Right lobe of liver (tissue), 6 donors: ENCODE results near the gene RAB25. TPM values are rescaled to one million over a fixed set of nuclear protein-coding genes. Genes with fewer than 3 reads are reported as not detected.

Experiments used
- ATAC-seq, 4 donors: fragments of 200-7000 bp; cut with Tn5 transposase; one replicate each; pipeline ENCODE4 v1.9.1; 2020; ENCODE audit warnings: mild to moderate bottlenecking in 4 of 4, moderate library complexity in 4 of 4
- DNase-seq, 3 donors: peaks; one replicate each; pipeline ENCODE4 v3.0.0-alpha.2; 2020
- H3K27ac ChIP-seq, 3 donors: fragments of 200-600 bp; one replicate each; pipeline ENCODE4 v1.8.0; 2022
- H3K27me3 ChIP-seq, 2 donors: fragments of 200-600 bp; one replicate each; pipeline ENCODE4 v1.8.0; 2022
- H3K36me3 ChIP-seq, 4 donors: fragments of 200-600 bp; sonication (generic) in 1 of 4; one replicate each; pipeline versions ENCODE4 v1.5.1 to v1.8.0; 2017 to 2022; ENCODE audit warnings: control low read depth in 1 of 4
- H3K4me1 ChIP-seq, 4 donors: fragments of 200-600 bp; sonication (generic) in 1 of 4; one replicate each; pipeline versions ENCODE4 v1.5.1 to v1.8.0; 2017 to 2022; ENCODE audit warnings: control low read depth in 1 of 4
- H3K4me3 ChIP-seq, 3 donors: fragments of 200-600 bp; one replicate each; pipeline ENCODE4 v1.8.0; 2022
- H3K9me3 ChIP-seq, 4 donors: fragments of 200-600 bp; sonication (generic) in 1 of 4; one replicate each; pipeline versions ENCODE4 v1.5.1 to v1.8.0; 2017 to 2022; ENCODE audit warnings: control low read depth in 1 of 4
- POLR2A ChIP-seq: fragments of 450-650 bp; IDR thresholded peaks from one replicate; pipeline ENCODE4 v1.6.1; 2017; ENCODE audit warnings: antibody characterized with exemption, mild to moderate bottlenecking
- WGBS: methylation state at CpG from one replicate; pipeline ENCODE4 v1.1.6; 2018; ENCODE audit warnings: low coverage, low lambda C conversion rate; ENCODE audit not compliant: insufficient coverage; ENCODE audit errors: missing lambda C conversion rate; 5-methylcytosine and 5-hydroxymethylcytosine counted together
- intact Hi-C, 2 donors: fragments of 100-400 bp; cut with DNase I; formaldehyde crosslinking; loops; one replicate each; pipeline versions ENCODE4 v1.11.2 to v1.14.1; 2022
- long read RNA-seq: library from polyadenylated mRNA; unstranded; transcript quantifications from one replicate; pipeline ENCODE4 v2.0.0, GENCODE V29; 2019
- total RNA-seq, 6 experiments: library from RNA; depleted of rRNA in 2 of 6; stranded (reverse); fragments of >200 nt in 2 of 6; fragmentation: NEBNext Ultra II Directional in 3 of 6; extraction: Animal tissue kit (Norgen Biotek cat#: 25700) in 3 of 6; gene quantifications; one replicate each; pipeline versions ENCODE4 v1.1.0 to v1.2.4, GENCODE V29; 2016 to 2023
- TF ChIP-seq, protein P1 (sequence below), 4 donors: fragments of 200-600 bp in 3 of 4; fragments of 450-650 bp in 1 of 4; IDR thresholded peaks; one replicate each; pipeline versions ENCODE4 v1.5.1 to v1.8.0; 2016 to 2022; ENCODE audit warnings: antibody characterized with exemption in 4 of 4, mild to moderate bottlenecking in 2 of 4
- donor health status: DM: no; HTN: yes; CAD: no.
- donor health status: DM: no; HTN: no; CAD: no.
- donor health status: DM: no; HTN: no; CAD: no.
- donor health status: DM: no; HTN: yes; CAD: no.
- donor health status: DM: no; HTN: yes; CAD: no.

RAB25 gene
- total RNA-seq, result 1 to 10 TPM in 2 of 6 experiments, under 1 TPM in 4; 0.40 to 3.2 (median 0.77) TPM
- long read RNA-seq, partial matches to known transcripts, result 0 of 1 reads
- long read RNA-seq, other reads (novel, unspliced or antisense), result 0 of 1 reads

DNA sequence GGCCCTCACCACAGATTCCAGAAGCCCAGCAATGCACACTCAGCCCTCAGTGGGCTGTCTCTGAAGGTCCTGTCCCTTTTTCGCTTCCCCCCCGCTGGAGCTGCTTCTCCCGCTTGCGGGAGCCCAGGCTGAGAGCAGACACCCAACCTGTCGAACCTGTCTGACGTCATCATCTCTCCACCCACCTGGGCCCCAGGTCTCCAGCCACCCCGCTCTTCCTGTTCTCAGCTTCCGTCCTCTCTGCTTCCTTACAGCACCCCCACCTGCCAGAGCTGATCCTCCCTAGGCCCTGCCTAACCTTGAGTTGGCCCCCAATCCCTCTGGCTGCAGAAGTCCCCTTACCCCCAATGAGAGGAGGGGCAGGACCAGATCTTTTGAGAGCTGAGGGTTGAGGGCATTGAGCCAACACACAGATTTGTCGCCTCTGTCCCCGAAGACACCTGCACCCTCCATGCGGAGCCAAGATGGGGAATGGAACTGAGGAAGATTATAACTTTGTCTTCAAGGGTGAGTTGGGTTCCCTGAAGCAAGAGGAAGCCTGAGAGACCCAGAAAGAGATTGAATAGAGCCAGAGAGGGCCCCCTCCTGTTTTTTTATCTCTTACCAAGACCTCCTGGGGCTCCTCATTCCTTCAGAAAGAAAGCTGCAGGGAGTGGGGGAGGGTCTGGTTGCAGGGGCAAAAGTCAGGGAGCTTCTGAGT lies at the start of gene RAB25:
RAB25 (plus strand) TSS at position 224 of the 700 bp plus-strand sequence; CDS start at position 465, 241 bp downstream.
- H3K4me1 ChIP-seq, result no peaks in the 10 kb centered on the region
- H3K27ac ChIP-seq, result no peak within 1 kb of the TSS
- H3K27me3 ChIP-seq, result no peaks in the 10 kb centered on the region
- peak in 1 of 4 donors; percentile 20 for ATAC-seq
- no peaks in the 10 kb centered on the region for H3K9me3 ChIP-seq
- TF ChIP-seq, protein P1, sequence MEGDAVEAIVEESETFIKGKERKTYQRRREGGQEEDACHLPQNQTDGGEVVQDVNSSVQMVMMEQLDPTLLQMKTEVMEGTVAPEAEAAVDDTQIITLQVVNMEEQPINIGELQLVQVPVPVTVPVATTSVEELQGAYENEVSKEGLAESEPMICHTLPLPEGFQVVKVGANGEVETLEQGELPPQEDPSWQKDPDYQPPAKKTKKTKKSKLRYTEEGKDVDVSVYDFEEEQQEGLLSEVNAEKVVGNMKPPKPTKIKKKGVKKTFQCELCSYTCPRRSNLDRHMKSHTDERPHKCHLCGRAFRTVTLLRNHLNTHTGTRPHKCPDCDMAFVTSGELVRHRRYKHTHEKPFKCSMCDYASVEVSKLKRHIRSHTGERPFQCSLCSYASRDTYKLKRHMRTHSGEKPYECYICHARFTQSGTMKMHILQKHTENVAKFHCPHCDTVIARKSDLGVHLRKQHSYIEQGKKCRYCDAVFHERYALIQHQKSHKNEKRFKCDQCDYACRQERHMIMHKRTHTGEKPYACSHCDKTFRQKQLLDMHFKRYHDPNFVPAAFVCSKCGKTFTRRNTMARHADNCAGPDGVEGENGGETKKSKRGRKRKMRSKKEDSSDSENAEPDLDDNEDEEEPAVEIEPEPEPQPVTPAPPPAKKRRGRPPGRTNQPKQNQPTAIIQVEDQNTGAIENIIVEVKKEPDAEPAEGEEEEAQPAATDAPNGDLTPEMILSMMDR (IDR thresholded peaks at IDR 0.05), result no peak
- TF ChIP-seq POLR2A, result no peak
- no peak for DNase-seq
- H3K36me3 ChIP-seq, result no peaks in the 10 kb centered on the region
- WGBS, result 74% methylated on average over 4 of the region's 11 CpGs
- H3K4me3 ChIP-seq, result no peak within 1 kb of the TSS
- intact Hi-C loops, result loop anchor here in 1 of 2 donors (10.0 kb wide), 1 partner anchor 56 kb away; no protein-coding TSS in a partner anchor

DNA sequence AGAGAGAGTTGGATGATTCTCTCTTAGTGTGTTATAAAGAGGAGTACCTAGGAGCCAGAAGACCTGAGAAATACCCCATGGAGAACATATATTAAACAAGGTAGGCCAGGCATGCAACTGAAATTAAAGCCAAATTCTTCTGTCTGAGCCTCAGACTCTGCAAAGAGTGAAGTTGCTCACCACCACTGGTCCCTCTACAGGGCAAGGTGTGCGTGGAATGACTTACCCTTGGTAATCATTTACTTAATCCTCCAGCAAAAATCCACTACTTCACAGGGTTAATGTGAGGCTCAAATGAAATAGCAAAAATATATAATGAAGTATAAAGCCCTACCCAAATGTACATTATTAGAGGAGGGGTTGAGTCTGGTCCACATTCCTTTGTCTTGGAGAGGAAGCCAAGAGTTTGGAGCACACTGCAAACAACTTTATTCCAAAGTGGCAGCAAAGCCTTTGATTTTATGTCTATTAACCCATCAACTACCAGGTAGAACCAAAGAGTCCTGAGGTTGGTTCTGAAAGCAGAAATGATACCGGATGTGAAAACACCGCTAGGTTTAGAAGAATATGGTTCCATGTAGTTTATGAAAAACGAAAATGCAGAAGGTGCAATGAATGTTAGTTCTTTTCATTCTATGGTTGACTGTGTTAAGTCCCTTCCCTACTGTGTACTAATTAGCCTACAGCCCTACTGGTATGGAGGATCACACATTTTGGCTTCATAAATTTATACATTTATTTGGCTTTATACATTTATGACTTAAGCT lies 48.7 kb upstream of the RAB25 start:
- H3K4me1 ChIP-seq, result no peaks in the 10 kb centered on the region
- no peak for ATAC-seq

DNA sequence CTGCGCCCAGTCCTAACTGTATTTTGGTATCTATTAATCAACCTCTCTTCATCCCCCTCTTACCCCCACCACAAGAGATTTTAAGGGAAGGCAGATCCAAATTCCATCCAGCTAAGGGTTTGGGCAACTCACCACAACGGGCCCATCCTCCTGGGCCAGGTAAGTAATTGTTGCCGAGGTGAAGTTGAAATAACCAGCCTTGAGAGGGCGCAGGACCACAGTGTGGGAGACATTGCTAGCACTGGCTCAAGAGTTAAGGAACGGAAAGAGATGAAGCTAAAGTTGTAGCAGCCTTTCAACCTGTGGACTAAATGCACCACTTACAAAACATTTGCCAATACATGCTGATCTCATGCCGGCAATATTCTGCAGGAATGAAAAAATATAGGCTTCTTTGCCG lies 46.1 kb upstream of the RAB25 start:
- H3K4me3 ChIP-seq, result no peak overlapping the region
- peaks cover 0 to 5% (median 2%) of the 10 kb centered on the region in 4 donors for H3K4me1 ChIP-seq
- 93% methylated on average over 7 of the region's 7 CpGs for WGBS

More for the DNA sequence above, 48.7 kb upstream of the RAB25 start:
- WGBS, result 85% methylated on average over 4 of the region's 4 CpGs
- Histone ChIP-seq H3K27ac (no peak overlapping the region), H3K27me3 (no peaks in the 10 kb centered on the region), H3K36me3 (peaks cover 7 to 77% (median 39%) of the 10 kb centered on the region in 4 donors), H3K4me3 (no peak overlapping the region), H3K9me3 (no peaks in the 10 kb centered on the region)
- DNase-seq, result no peak
- TF ChIP-seq POLR2A, result no peak
- TF ChIP-seq, protein P1 (IDR thresholded peaks at IDR 0.05), result no peak
- intact Hi-C loops, result no loop called here

DNA sequence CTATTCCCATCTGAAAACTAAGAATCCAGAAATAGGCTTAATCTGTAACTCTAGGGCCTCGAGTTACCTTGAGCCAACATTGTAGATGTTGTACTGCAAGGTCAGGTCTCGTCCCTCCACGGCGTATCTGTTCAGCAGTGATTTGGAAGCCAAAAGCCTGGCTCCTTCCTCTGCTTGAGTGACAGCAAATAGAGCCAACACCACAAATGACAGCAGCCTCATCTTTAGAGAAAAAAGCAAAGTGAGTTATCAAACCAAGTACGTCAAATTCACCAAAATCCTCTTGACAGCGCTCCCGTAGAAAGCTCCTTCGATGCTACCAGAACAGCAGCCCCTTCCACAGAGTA lies 41.0 kb upstream of the RAB25 start:
- no peaks in the 10 kb centered on the region for H3K9me3 ChIP-seq
- TF ChIP-seq, protein P1 (IDR thresholded peaks at IDR 0.05), result no peak
- TF ChIP-seq POLR2A, result no peak
- intact Hi-C loops, result no loop called here
- H3K4me1 ChIP-seq, result peaks cover 0 to 8% (median 3%) of the 10 kb centered on the region in 4 donors
- peak overlapping the region in 2 of 3 donors; percentile 68 to 75 for H3K27ac ChIP-seq
- DNase-seq (no peak), ATAC-seq (no peak)
- no peaks in the 10 kb centered on the region for H3K27me3 ChIP-seq
- 17% methylated on average over 4 of the region's 8 CpGs for WGBS
- peaks cover 0 to 41% (median 9%) of the 10 kb centered on the region in 4 donors for H3K36me3 ChIP-seq
- H3K4me3 ChIP-seq, result peak overlapping the region; percentile 86 to 88 (median 87)

More for the DNA sequence above, 46.1 kb upstream of the RAB25 start:
- H3K36me3 ChIP-seq, result peaks cover 9 to 86% (median 33%) of the 10 kb centered on the region in 4 donors
- no peaks in the 10 kb centered on the region for H3K27me3 ChIP-seq
- ATAC-seq (no peak), DNase-seq (no peak)
- H3K27ac ChIP-seq, result no peak overlapping the region
- no peaks in the 10 kb centered on the region for H3K9me3 ChIP-seq
- TF ChIP-seq, protein P1 (IDR thresholded peaks at IDR 0.05), result no peak
- no peak for TF ChIP-seq POLR2A
- intact Hi-C loops, result no loop called here
